GM19023 (cell line): ENCODE results near the gene OGFR.
"Not testable (repeated sequence)": the region's sequence is repeated elsewhere in the genome, so short reads cannot be mapped to it uniquely, and the experiment has no call there.

ENCODE experiments used
- ATAC-seq: cut with Tn5 transposase; IDR thresholded peaks from one replicate; pipeline ENCODE4 v1.9.1; 2021; ENCODE audit warnings: mild to moderate bottlenecking, moderate library complexity; ENCODE audit not compliant: unreplicated experiment

The OGFR gene

GRCh38 chr20:62836967-62837490, 32.4 kb downstream of the OGFR start:
- ATAC-seq: no peak

- ATAC-seq: no peak
Measured at GRCh38 chr20:62837790-62838127, 33.1 kb downstream of the OGFR start.

- ATAC-seq: peak; percentile 73
Measured at GRCh38 chr20:62838128-62838891, 33.7 kb downstream of the OGFR start.

- no peak for ATAC-seq
Measured at GRCh38 chr20:62839261-62839660, 34.6 kb downstream of the OGFR start.

DNA sequence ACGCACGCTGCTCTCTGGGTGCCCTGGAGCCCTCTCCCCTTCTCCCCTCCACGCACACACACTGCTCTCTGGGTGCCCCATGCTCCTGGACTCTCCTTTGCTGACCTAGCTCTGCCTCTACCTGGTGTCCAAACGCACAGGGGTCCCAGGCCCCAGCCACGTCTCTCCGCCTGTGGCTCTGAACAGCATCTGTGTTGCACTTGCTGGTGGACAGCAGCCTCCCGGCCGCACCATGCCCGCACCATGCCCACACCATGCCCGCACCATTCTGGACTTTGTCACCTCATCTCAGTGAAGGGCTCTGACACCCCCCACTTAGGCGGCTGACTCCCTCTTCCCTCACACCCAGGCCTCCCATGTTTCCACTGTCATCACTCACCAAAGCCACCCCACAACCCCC, 35.2 kb downstream of the OGFR start:
- ATAC-seq: no peak

DNA sequence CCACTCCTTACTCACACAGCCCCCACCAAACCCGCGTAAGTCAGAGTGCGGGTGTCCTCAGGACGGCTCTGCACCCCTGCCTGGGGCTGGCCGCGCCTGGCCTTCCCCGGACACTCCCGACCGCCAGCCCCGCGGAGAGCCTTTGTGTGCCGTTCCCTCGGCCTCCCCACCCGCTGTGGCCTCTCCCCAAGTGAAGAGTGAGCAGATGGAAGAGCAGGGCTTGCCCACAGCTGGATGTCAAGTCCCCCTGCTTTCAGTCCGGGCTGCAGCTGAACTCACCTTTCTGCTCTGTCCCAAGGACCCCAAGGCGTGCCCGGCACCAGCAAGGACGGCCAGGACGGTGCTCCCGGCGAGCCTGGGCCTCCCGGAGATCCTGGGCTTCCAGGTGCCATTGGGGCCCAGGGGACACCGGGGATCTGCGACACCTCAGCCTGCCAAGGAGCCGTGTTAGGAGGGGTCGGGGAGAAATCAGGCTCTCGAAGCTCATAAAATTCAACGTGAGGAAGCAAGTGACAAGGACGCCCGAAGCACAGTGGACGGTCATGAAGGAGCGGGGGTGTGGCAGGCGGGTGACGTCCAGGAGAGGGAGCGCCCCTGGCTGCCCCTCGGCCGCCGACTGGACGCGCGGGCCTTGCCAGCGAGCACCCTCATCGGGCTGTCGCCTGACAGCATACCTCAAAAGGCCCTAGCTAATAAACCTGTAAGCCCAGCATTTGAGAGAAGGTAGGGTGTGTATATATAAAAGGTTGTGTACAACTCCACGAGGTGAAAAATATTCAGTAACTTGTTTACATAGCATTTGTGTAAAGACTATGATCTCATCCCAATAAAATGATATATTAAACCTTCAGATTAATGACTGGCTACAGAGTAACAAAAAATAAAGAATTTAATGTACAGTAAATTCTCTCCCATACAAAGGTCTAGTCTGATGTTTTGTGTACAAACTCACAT, 35.9 kb downstream of the OGFR start:
- no peak for ATAC-seq

GRCh38 chr20:62841705-62842212, 37.1 kb downstream of the OGFR start:
- ATAC-seq: no peak

- ATAC-seq: no peak
Measured at GRCh38 chr20:62843656-62844055, 39.0 kb downstream of the OGFR start.

DNA sequence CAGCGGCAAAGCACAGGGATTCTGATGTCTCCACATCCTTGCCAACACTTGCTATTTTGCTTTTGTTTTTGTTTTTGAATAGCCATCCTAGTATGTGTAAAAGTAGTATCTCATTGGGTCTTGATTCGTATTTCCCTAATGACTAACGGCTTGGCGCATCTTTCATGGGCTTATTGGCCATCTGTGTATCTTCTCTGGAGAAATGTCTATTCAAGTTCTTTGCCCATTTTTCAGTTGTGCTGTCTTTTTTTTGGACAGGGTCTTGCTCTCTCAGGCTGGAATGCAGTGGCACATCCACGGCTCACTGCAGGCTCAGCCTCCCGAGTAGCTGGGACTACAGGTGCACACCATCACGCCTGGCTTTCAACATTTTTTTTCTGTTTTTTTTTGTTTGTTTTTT, 39.5 kb downstream of the OGFR start:
- ATAC-seq: no peak

GRCh38 chr20:62845416-62846160, 41.0 kb downstream of the OGFR start:
- ATAC-seq: no peak

DNA sequence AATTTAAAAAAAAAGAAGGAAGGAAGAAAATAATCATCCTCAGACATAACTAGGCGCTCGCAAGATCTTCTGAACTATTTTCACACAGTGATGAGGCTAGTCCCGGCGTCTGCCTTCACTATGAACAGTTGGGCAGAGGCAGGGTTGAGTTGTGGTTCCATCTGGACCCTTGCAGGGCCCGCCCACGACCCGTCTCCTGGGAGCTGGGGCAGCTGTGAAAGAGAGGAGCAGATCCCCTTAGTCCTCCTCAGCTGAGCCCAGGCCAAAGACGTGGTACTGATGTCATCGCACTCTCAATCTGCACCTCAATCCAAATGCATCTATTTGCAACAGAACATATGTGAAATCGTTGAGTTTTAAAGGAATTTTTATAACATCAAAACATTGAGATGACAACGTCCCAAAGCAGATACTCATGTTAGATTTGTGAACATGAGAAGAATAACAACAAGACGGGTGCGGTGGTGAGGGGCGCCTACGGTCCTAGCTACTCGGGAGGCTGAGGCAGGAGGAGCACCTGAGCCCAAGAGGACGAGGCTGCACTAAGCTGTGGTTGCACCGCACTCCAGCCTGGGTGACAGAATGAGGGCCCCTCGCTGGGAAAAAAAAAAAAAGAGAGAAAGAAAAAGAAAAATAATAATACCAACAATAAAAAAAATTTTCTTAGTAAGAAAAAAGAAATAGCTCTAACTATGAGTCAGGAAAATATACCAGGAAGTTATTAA, 41.7 kb downstream of the OGFR start:
- ATAC-seq: no peak

DNA sequence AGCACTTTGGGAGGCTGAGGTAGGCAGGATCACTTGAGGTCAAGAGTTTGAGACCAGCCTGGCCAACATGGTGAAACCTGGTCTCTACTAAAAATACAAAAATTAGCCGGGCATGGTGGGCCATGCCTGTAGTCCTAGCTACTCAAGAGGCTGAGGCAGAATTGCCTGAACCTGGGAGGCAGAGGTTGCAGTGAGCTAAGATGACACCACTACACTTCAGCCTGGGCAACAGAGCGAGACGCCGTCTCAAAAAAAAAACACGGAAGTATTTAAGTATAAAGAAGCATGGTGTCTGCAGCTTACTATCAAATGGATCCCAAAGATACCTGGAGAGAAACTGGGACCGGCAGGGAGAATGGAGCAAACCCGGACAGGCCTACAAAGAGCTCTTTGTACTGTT, 44.3 kb downstream of the OGFR start:
- ATAC-seq: not testable (repeated sequence)

GRCh38 chr20:62849431-62849830, 44.8 kb downstream of the OGFR start:
- ATAC-seq: no peak

DNA sequence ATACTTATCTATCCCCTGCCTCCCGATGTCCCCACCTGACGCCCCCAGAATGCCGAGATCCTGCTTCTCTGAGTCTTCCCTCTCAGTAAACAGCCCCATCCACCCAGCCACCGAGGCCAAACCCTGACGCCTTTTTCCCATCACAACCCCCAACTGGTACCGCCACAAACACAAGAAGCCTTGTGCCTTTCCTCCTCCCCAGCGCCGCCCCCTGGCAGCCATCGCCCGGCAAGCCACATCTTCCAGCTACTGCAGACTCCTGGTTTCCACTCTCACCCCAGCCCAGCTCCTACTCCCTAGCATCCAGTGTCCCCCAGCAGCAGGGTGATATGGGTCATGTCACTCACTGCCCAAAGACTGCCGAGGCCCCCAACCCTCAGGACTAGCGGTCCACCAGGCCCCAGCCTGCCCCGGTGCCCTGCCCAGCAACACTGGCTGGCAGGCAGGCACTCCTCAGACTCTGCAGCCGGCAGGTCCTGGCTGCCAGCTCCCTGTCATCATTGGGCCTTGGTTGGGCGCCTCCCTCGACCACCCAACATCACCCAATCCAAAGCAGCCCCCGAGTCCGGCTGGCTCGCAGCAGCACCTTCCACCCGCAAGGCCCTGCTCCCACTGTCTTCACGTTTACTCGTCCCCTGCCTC, 45.8 kb downstream of the OGFR start:
- no peak for ATAC-seq

- no peak for ATAC-seq
Measured at GRCh38 chr20:62852196-62852595, 47.6 kb downstream of the OGFR start.

GRCh38 chr20:62852841-62853240, 48.2 kb downstream of the OGFR start:
- ATAC-seq: no peak

DNA sequence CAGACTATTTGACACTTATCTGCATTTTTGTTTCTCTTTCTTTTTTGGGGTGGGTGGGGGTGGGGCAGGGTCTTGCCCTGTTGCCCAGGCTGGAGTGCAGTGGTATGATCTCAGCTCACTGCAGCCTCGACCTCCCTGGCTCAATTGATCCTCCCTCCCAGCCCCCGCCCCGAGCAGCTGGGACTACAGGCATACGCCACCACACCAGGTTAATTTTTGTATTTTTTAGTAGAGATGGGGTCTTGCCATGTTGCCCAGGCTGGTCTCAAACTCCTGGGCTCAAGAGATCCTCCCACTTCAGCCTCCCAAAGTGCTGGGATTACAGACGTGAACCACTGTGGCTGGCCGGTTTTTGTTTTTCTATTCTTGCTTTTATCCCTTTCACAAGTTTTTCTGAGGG, 48.7 kb downstream of the OGFR start:
- ATAC-seq: not testable (repeated sequence)

GRCh38 chr20:62854121-62854520, 49.5 kb downstream of the OGFR start:
- ATAC-seq: no peak

GRCh38 chr20:62855120-62855519, 50.5 kb downstream of the OGFR start:
- no peak for ATAC-seq
